Measurements from ENCODE around the gene AHSP. TPM values are rescaled to one million over a fixed set of nuclear protein-coding genes. Genes with fewer than 3 reads are reported as not detected.
"Not testable (repeated sequence)": the region's sequence is repeated elsewhere in the genome, so short reads cannot be mapped to it uniquely, and the experiment has no call there.

AHSP gene
- total RNA-seq, 2 experiments from 2014 or later, result not detected

- Mint-ChIP-seq H3K4me1 (ENCODE audit: low read depth) (no peaks in the 10 kb centered on the region), H3K27me3 (no peaks in the 10 kb centered on the region), H3K9me3 (no peaks in the 10 kb centered on the region), H3K27ac (no peak overlapping the region), H3K36me3 (ENCODE audit: low read depth) (no peaks in the 10 kb centered on the region), H3K4me3 (no peak overlapping the region)
- no peak overlapping the region for H3K27ac ChIP-seq (ENCODE audit: low read depth in 1 of 2, low read length in 2 of 2)
- no peak overlapping the region for H3K4me3 ChIP-seq (ENCODE audit: low read length)
- no peaks in the 10 kb centered on the region for H3K4me1 ChIP-seq (ENCODE audit: insufficient read depth, low read length)
- no peak for DNase-seq
- no peaks in the 10 kb centered on the region for H3K36me3 ChIP-seq (ENCODE audit: insufficient read depth, low read length)
- ChIA-PET POLR2A (no interaction called here), CTCF (no interaction called here)
- no peaks in the 10 kb centered on the region for H3K9me3 ChIP-seq (ENCODE audit: control insufficient read depth in 1 of 2, insufficient read depth in 1 of 2, low read length in 2 of 2)
- no peak for ATAC-seq (ENCODE audit: poor library complexity)
- intact Hi-C loops (cut with DNase I, micrococcal nuclease), result no loop called here
- no peak for TF ChIP-seq CTCF (IDR thresholded peaks at IDR 0.05)
- H3K27me3 ChIP-seq (ENCODE audit: control insufficient read depth in 1 of 2, insufficient read depth in 2 of 2, low read length in 2 of 2), result no peaks in the 10 kb centered on the region
Measured at GRCh38 chr16:31522071-31522470, 5.6 kb upstream of the AHSP start.

GRCh38 chr16:31523768-31524167, 3.9 kb upstream of the AHSP start:
- H3K4me3 ChIP-seq (ENCODE audit: low read length); H3K36me3 ChIP-seq (ENCODE audit: insufficient read depth, low read length); H3K27ac ChIP-seq (ENCODE audit: low read depth in 1 of 2, low read length in 2 of 2); DNase-seq; intact Hi-C loops (cut with DNase I, micrococcal nuclease); POLR2A ChIA-PET; H3K36me3 Mint-ChIP-seq (ENCODE audit: low read depth); H3K9me3 Mint-ChIP-seq; H3K9me3 ChIP-seq (ENCODE audit: control insufficient read depth in 1 of 2, insufficient read depth in 1 of 2, low read length in 2 of 2); H3K27ac Mint-ChIP-seq; ATAC-seq (ENCODE audit: poor library complexity); H3K4me1 ChIP-seq (ENCODE audit: insufficient read depth, low read length); CTCF ChIA-PET; H3K27me3 ChIP-seq (ENCODE audit: control insufficient read depth in 1 of 2, insufficient read depth in 2 of 2, low read length in 2 of 2); H3K4me1 Mint-ChIP-seq (ENCODE audit: low read depth); H3K4me3 Mint-ChIP-seq: not testable (repeated sequence)
- H3K27me3 Mint-ChIP-seq, result peaks cover 10% of the 10 kb centered on the region

GRCh38 chr16:31525113-31525512, 2.6 kb upstream of the AHSP start:
- peaks cover 10% of the 10 kb centered on the region for H3K4me1 Mint-ChIP-seq (ENCODE audit: low read depth)
- peaks cover 4% of the 10 kb centered on the region for H3K4me1 ChIP-seq (ENCODE audit: insufficient read depth, low read length)
- no peak overlapping the region for H3K4me3 ChIP-seq (ENCODE audit: low read length)
- no peak overlapping the region for H3K4me3 Mint-ChIP-seq
- intact Hi-C loops (cut with DNase I, micrococcal nuclease), result no loop called here
- no peak overlapping the region for H3K27ac ChIP-seq (ENCODE audit: low read depth in 1 of 2, low read length in 2 of 2)
- peaks cover 20% of the 10 kb centered on the region for H3K27me3 Mint-ChIP-seq
- H3K36me3 ChIP-seq (ENCODE audit: insufficient read depth, low read length), result no peaks in the 10 kb centered on the region
- H3K36me3 Mint-ChIP-seq (ENCODE audit: low read depth), result no peaks in the 10 kb centered on the region
- no peaks in the 10 kb centered on the region for H3K9me3 ChIP-seq (ENCODE audit: control insufficient read depth in 1 of 2, insufficient read depth in 1 of 2, low read length in 2 of 2)
- DNase-seq (no peak), ATAC-seq (ENCODE audit: poor library complexity) (no peak)
- no peak overlapping the region for H3K27ac Mint-ChIP-seq
- CTCF ChIA-PET, result no interaction called here
- POLR2A ChIA-PET, result no interaction called here
- no peaks in the 10 kb centered on the region for H3K9me3 Mint-ChIP-seq
- H3K27me3 ChIP-seq (ENCODE audit: control insufficient read depth in 1 of 2, insufficient read depth in 2 of 2, low read length in 2 of 2), result peaks cover 11 to 13% of the 10 kb centered on the region in 2 experiments
- TF ChIP-seq CTCF (IDR thresholded peaks at IDR 0.05), result no peak

- Histone ChIP-seq H3K27me3 (ENCODE audit: control insufficient read depth in 1 of 2, insufficient read depth in 2 of 2, low read length in 2 of 2) (peaks cover 19 to 22% of the 10 kb centered on the region in 2 experiments), H3K4me3 (ENCODE audit: low read length) (peak overlapping the region; percentile 34), H3K36me3 (ENCODE audit: insufficient read depth, low read length) (no peaks in the 10 kb centered on the region), H3K27ac (ENCODE audit: low read depth in 1 of 2, low read length in 2 of 2) (no peak overlapping the region), H3K4me1 (ENCODE audit: insufficient read depth, low read length) (peaks cover 4% of the 10 kb centered on the region), H3K9me3 (ENCODE audit: control insufficient read depth in 1 of 2, insufficient read depth in 1 of 2, low read length in 2 of 2) (no peaks in the 10 kb centered on the region)
- no peak for ATAC-seq (ENCODE audit: poor library complexity)
- CTCF ChIA-PET, result no interaction called here
- Mint-ChIP-seq H3K27me3 (peaks cover 22% of the 10 kb centered on the region), H3K36me3 (ENCODE audit: low read depth) (no peaks in the 10 kb centered on the region), H3K27ac (no peak overlapping the region), H3K4me3 (peak overlapping the region; percentile 31), H3K4me1 (ENCODE audit: low read depth) (peaks cover 10% of the 10 kb centered on the region), H3K9me3 (no peaks in the 10 kb centered on the region)
- no peak for TF ChIP-seq CTCF (IDR thresholded peaks at IDR 0.05)
- DNase-seq, result no peak
- POLR2A ChIA-PET, result interaction anchor here (0.9 to 1.4 kb wide), 3 partner anchors 9 to 179 kb away, joined by 3 to 8 read pairs (median 5); partner anchors contain the start of gene RUSF1
- intact Hi-C loops (cut with DNase I, micrococcal nuclease), result no loop called here
Measured at GRCh38 chr16:31528523-31529107, 915 bp downstream of the AHSP start.

Data from CD4-positive, alpha-beta T cell (primary cell).